ENCODE data around the gene OSBPL8. TPM values are rescaled to one million over a fixed set of nuclear protein-coding genes. Genes with fewer than 3 reads are reported as not detected.
A peak's percentile ranks its signal among the peaks of the same experiment; 100 is the strongest.

Gene OSBPL8
- total and polyA plus RNA-seq, 9 of the 15 experiments (the other 6 are each of a cell fraction or from before 2014, with no cell fraction given): 17.4 to 82.7 (median 42.8) TPM

- TF ChIP-seq CEBPZ (IDR thresholded peaks at IDR 0.05; ENCODE audit: borderline replicate concordance, low read depth, low read length) (no peak), DIDO1 (tag; IDR thresholded peaks at IDR 0.05; ENCODE audit: low read depth) (peak; percentile 87), TARDBP (IDR thresholded peaks at IDR 0.05) (no peak), DLX4 (CRISPR knock-in tag; IDR thresholded peaks at IDR 0.05) (no peak), KLF6 (CRISPR knock-in tag; IDR thresholded peaks at IDR 0.05; ENCODE audit: borderline replicate concordance) (no peak), ZNF707 (CRISPR knock-in tag; conservative IDR thresholded peaks at IDR 0.05) (no peak), USF2 (CRISPR knock-in tag; IDR thresholded peaks at IDR 0.05) (no peak), ZNF717 (CRISPR knock-in tag; IDR thresholded peaks at IDR 0.05) (no peak), CREB3L1 (IDR thresholded peaks at IDR 0.05; ENCODE audit: borderline replicate concordance, low read depth) (peak; percentile 50; the same call in 1 of the 2 replicates), TCFL5 (CRISPR knock-in tag; conservative IDR thresholded peaks at IDR 0.05) (no peak), REST (IDR thresholded peaks at IDR 0.05; ENCODE audit: borderline replicate concordance) (peak; percentile 19; the same call in 1 of the 2 replicates), REST (CRISPR knock-in tag; IDR thresholded peaks at IDR 0.05; ENCODE audit: low read depth) (0 out of 2 replicates have a peak, but pooled peaks have one; percentile 47)
These were observed 211.3 kb downstream of the OSBPL8 start, which contains the start of gene BBS10 (continued) for GRCh38 chr12:76348079-76348901.
